GM15510 (cell line): Measurements from ENCODE around the gene MEIG1.

Source experiments
- POLR2A ChIP-seq: IDR thresholded peaks from 3 replicates; pipeline ENCODE4 v1.6.1; 2011; ENCODE audit warnings: borderline replicate concordance; ENCODE audit not compliant: insufficient read length; ENCODE audit errors: extremely low read depth

The MEIG1 gene

GRCh38 chr10:14959221-14960057 is at the start of gene MEIG1:
Gene MEIG1 (plus strand): TSS chr10:14959388. CDS start chr10:14966469, 7,081 bp downstream.
- TF ChIP-seq POLR2A, result peak; percentile 47

GRCh38 chr10:14910953-14911352 is 48.2 kb upstream of the MEIG1 start:
- TF ChIP-seq POLR2A, result no peak

GRCh38 chr10:14911801-14912200 is 47.4 kb upstream of the MEIG1 start:
- no peak for TF ChIP-seq POLR2A

- TF ChIP-seq POLR2A, result no peak
Observed at GRCh38 chr10:14916600-14916999, 42.6 kb upstream of the MEIG1 start.

- no peak for TF ChIP-seq POLR2A
Observed at GRCh38 chr10:14917827-14918226, 41.4 kb upstream of the MEIG1 start.

GRCh38 chr10:14918964-14919363 is 40.2 kb upstream of the MEIG1 start:
- no peak for TF ChIP-seq POLR2A

- TF ChIP-seq POLR2A, result no peak
Observed at GRCh38 chr10:14924013-14924412, 35.2 kb upstream of the MEIG1 start.

GRCh38 chr10:14925268-14925667 is 33.9 kb upstream of the MEIG1 start:
- TF ChIP-seq POLR2A, result no peak

- TF ChIP-seq POLR2A, result no peak
Observed at GRCh38 chr10:14926061-14926470, 33.1 kb upstream of the MEIG1 start.

- TF ChIP-seq POLR2A, result no peak
Observed at GRCh38 chr10:14926722-14927416, 32.3 kb upstream of the MEIG1 start.

- TF ChIP-seq POLR2A, result no peak
Observed at GRCh38 chr10:14930610-14931009, 28.6 kb upstream of the MEIG1 start.

- no peak for TF ChIP-seq POLR2A
Observed at GRCh38 chr10:14936584-14936983, 22.6 kb upstream of the MEIG1 start.

GRCh38 chr10:14945108-14945507 is 14.1 kb upstream of the MEIG1 start:
- no peak for TF ChIP-seq POLR2A

- TF ChIP-seq POLR2A, result no peak
Observed at GRCh38 chr10:14947268-14947667, 11.9 kb upstream of the MEIG1 start.

- TF ChIP-seq POLR2A, result no peak
Observed at GRCh38 chr10:14949291-14949690, 9.9 kb upstream of the MEIG1 start.
